HG03439 (cell line): Measurements from ENCODE around the gene LDAH.

Source experiments
- ATAC-seq: cut with Tn5 transposase; IDR thresholded peaks from one replicate; pipeline ENCODE4 v1.9.1; 2021; ENCODE audit warnings: mild to moderate bottlenecking, moderate library complexity; ENCODE audit not compliant: unreplicated experiment

The LDAH gene

GRCh38 chr2:20641123-20641985 lies 181.5 kb downstream of the LDAH start:
- no peak for ATAC-seq

- ATAC-seq: no peak
Observed at GRCh38 chr2:20640411-20641122, 182.3 kb downstream of the LDAH start.

- ATAC-seq: no peak
Observed at GRCh38 chr2:20638646-20639430, 184.1 kb downstream of the LDAH start.

- no peak for ATAC-seq
Observed at GRCh38 chr2:20638014-20638413, 184.9 kb downstream of the LDAH start.

GRCh38 chr2:20637147-20637546 lies 185.8 kb downstream of the LDAH start:
- ATAC-seq: no peak

- peak; percentile 56 for ATAC-seq
Observed at GRCh38 chr2:20635675-20636584, 187.0 kb downstream of the LDAH start.

- ATAC-seq: no peak
Observed at GRCh38 chr2:20635113-20635510, 187.8 kb downstream of the LDAH start.

- no peak for ATAC-seq
Observed at GRCh38 chr2:20634507-20635112, 188.3 kb downstream of the LDAH start.
